H1 (cell line): Measurements from ENCODE around the gene NKPD1. TPM values are rescaled to one million over a fixed set of nuclear protein-coding genes. Genes with fewer than 3 reads are reported as not detected.

Experiments used
- CTCF ChIA-PET: fragments of 300-600 bp; sonication (Branson Sonifier 250); formaldehyde crosslinking; loops from one replicate; lab custom pipeline; 2021; ENCODE audit not compliant: partially characterized antibody; lab: Charles Lee
- POLR2A ChIA-PET: fragments of 300-600 bp; sonication (Branson Sonifier 250); formaldehyde crosslinking; loops from one replicate; lab custom pipeline; 2021; ENCODE audit warnings: inconsistent platforms; ENCODE audit not compliant: partially characterized antibody; lab: Charles Lee
- DNase-seq, 2 experiments: peaks; one replicate each; pipeline versions ENCODE4 v3.0.0 to v3.0.0-alpha.2; 2010 to 2022; ENCODE audit warnings: low spot score in 2 of 2, low read depth in 1 of 2, mixed read lengths in 1 of 2
- FAIRE-seq: peaks from 2 replicates; lab custom pipeline; 2011; peaks lifted over from hg19 to GRCh38; lab: Jason Lieb, UNC
- H2AFZ ChIP-seq: 2 replicates; pipeline ENCODE4 v1.8.1; 2012; ENCODE audit warnings: low read length, inconsistent platforms
- H2AK5ac ChIP-seq: 2 replicates; pipeline ENCODE4 v1.6.1; 2013; ENCODE audit warnings: low read depth, low read length
- H2BK120ac ChIP-seq: replicated peaks from 2 replicates; pipeline ENCODE3; 2013; ENCODE audit warnings: low read depth, low read length, inconsistent platforms
- H2BK12ac ChIP-seq: 2 replicates; pipeline ENCODE4 v1.6.1; 2013; ENCODE audit warnings: low read depth, low read length
- H2BK15ac ChIP-seq: 2 replicates; pipeline ENCODE4 v1.6.1; 2013; ENCODE audit warnings: low read length
- H2BK20ac ChIP-seq: 2 replicates; pipeline ENCODE4 v1.6.1; 2013; ENCODE audit warnings: low read length
- H2BK5ac ChIP-seq: 2 replicates; pipeline ENCODE4 v1.6.1; 2013; ENCODE audit warnings: low read depth, low read length
- H3K14ac ChIP-seq: 2 replicates; pipeline ENCODE4 v1.6.1; 2013; ENCODE audit warnings: inconsistent platforms; ENCODE audit not compliant: insufficient read length
- H3K18ac ChIP-seq: 2 replicates; pipeline ENCODE4 v1.6.1; 2013; ENCODE audit warnings: low read length; ENCODE audit errors: extremely low read depth
- H3K23ac ChIP-seq: 2 replicates; pipeline ENCODE4 v1.6.1; 2013; ENCODE audit warnings: inconsistent platforms; ENCODE audit not compliant: insufficient read length
- H3K23me2 ChIP-seq: 2 replicates; pipeline ENCODE4 v1.6.1; 2013; ENCODE audit warnings: low read depth, low read length
- H3K27ac ChIP-seq: 2 replicates; pipeline ENCODE4 v1.6.1; 2011; ENCODE audit warnings: low read depth, low read length, inconsistent platforms
- H3K27me3 ChIP-seq, 4 experiments: replicated peaks in 1 of 4; 1 replicate in 1 of 4; 2 replicates in 3 of 4; pipeline versions ENCODE4 v1.6.1 to v1.8.1; 2011 to 2013; ENCODE audit warnings: low read length in 3 of 4, mild to moderate bottlenecking in 3 of 4, inconsistent platforms in 2 of 4, mixed read lengths in 2 of 4, moderate library complexity in 1 of 4; ENCODE audit not compliant: control insufficient read depth in 3 of 4, insufficient read depth in 3 of 4; ENCODE audit errors: extremely low read depth in 1 of 4
- H3K36me3 ChIP-seq, 4 experiments: 2 replicates each; pipeline versions ENCODE4 v1.6.1 to v1.8.1; 2011 to 2013; ENCODE audit warnings: mild to moderate bottlenecking in 4 of 4, low read length in 3 of 4, moderate library complexity in 2 of 4, control low read depth in 1 of 4, inconsistent platforms in 1 of 4; ENCODE audit not compliant: insufficient read depth in 4 of 4, control insufficient read depth in 2 of 4
- H3K4ac ChIP-seq: replicated peaks from 2 replicates; pipeline ENCODE3; 2013; ENCODE audit warnings: low read length, low read depth, mixed read lengths, inconsistent platforms; ENCODE audit not compliant: insufficient read length
- H3K4me1 ChIP-seq, 4 experiments: replicated peaks in 1 of 4; 1 replicate in 1 of 4; 2 replicates in 3 of 4; pipeline versions ENCODE4 v1.6.1 to v1.8.1; 2011 to 2013; ENCODE audit warnings: low read length in 3 of 4, inconsistent platforms in 2 of 4, mixed read lengths in 1 of 4; ENCODE audit not compliant: insufficient read depth in 4 of 4, control insufficient read depth in 3 of 4
- H3K4me2 ChIP-seq, 2 experiments: 2 replicates each; pipeline versions ENCODE4 v1.6.1 to v1.8.1; 2011 to 2013; ENCODE audit warnings: low read depth in 2 of 2, low read length in 2 of 2, control low read depth in 1 of 2, inconsistent platforms in 1 of 2, mild to moderate bottlenecking in 1 of 2; ENCODE audit not compliant: insufficient read depth in 1 of 2
- H3K4me3 ChIP-seq, 4 experiments: fragments of 200-600, 300-600 bp in 1 of 4; sonication (generic), shearing (Covaris generic), sonication (Bioruptor Twin) in 1 of 4; 2 replicates each; pipeline versions ENCODE4 v1.5.1 to v1.8.1; 2011 to 2016; ENCODE audit warnings: low read length in 4 of 4, low read depth in 3 of 4, control low read depth in 2 of 4, inconsistent platforms in 2 of 4, mild to moderate bottlenecking in 2 of 4, mixed read lengths in 1 of 4, moderate library complexity in 1 of 4; ENCODE audit not compliant: insufficient read depth in 2 of 4; ENCODE audit errors: extremely low read depth in 1 of 4
- H3K56ac ChIP-seq: replicated peaks from 2 replicates; pipeline ENCODE3; 2013; ENCODE audit warnings: low read depth, mild to moderate bottlenecking, mixed read lengths, low read length, inconsistent platforms; ENCODE audit not compliant: insufficient read length
- H3K79me1 ChIP-seq: 2 replicates; pipeline ENCODE4 v1.6.1; 2013; ENCODE audit warnings: low read depth, low read length, control low read depth
- H3K79me2 ChIP-seq, 2 experiments: 2 replicates each; pipeline versions ENCODE4 v1.6.1 to v1.8.1; 2012 to 2013; ENCODE audit warnings: low read length in 2 of 2, mild to moderate bottlenecking in 2 of 2, inconsistent platforms in 1 of 2; ENCODE audit not compliant: insufficient read depth in 2 of 2, control insufficient read depth in 1 of 2
- H3K9ac ChIP-seq, 4 experiments: replicated peaks in 1 of 4; 1 replicate in 1 of 4; 2 replicates in 3 of 4; pipeline versions ENCODE4 v1.6.1 to v1.8.1; 2011 to 2013; ENCODE audit warnings: low read depth in 3 of 4, low read length in 3 of 4, control low read depth in 2 of 4, mild to moderate bottlenecking in 2 of 4, moderate library complexity in 2 of 4, inconsistent platforms in 1 of 4; ENCODE audit errors: extremely low read depth in 1 of 4
- H3K9me3 ChIP-seq, 2 experiments: 2 replicates each; pipeline versions ENCODE4 v1.6.1 to v1.8.1; 2012 to 2013; ENCODE audit warnings: mild to moderate bottlenecking in 2 of 2, moderate library complexity in 2 of 2, control low read depth in 1 of 2, inconsistent platforms in 1 of 2, low read depth in 1 of 2, low read length in 1 of 2, mixed read lengths in 1 of 2; ENCODE audit not compliant: insufficient read depth in 2 of 2
- H4K20me1 ChIP-seq, 2 experiments: replicated peaks in 1 of 2; 2 replicates each; pipeline versions ENCODE3 to v1.8.1; 2011 to 2013; ENCODE audit warnings: inconsistent platforms in 2 of 2, low read length in 2 of 2, mild to moderate bottlenecking in 1 of 2; ENCODE audit not compliant: insufficient read depth in 2 of 2, control insufficient read depth in 1 of 2
- H4K5ac ChIP-seq: 2 replicates; pipeline ENCODE4 v1.6.1; 2013; ENCODE audit warnings: low read length, low read depth, mixed read lengths, inconsistent platforms; ENCODE audit not compliant: insufficient read length
- H4K8ac ChIP-seq: 2 replicates; pipeline ENCODE4 v1.8.0; 2013; ENCODE audit warnings: mild to moderate bottlenecking, moderate library complexity, low read length, inconsistent platforms; ENCODE audit not compliant: insufficient read depth; ENCODE audit errors: extremely low read depth
- H4K91ac ChIP-seq: replicated peaks from 2 replicates; pipeline ENCODE3; 2013; ENCODE audit warnings: low read length, mixed read lengths, inconsistent platforms; ENCODE audit not compliant: insufficient read length
- BRCA1 ChIP-seq: IDR thresholded peaks from 2 replicates; pipeline ENCODE4 v1.6.1; 2012; ENCODE audit warnings: low read depth, low read length, improper control_type of control experiment
- PHF8 ChIP-seq: fragments of 200-600 bp; sonication (generic); conservative IDR thresholded peaks from 2 replicates; pipeline ENCODE4 v1.7.1; 2012; ENCODE audit warnings: low read depth, mild to moderate bottlenecking, inconsistent platforms, low read length, moderate library complexity
- RAD21 ChIP-seq, 2 experiments: IDR thresholded peaks in 1 of 2; conservative IDR thresholded peaks in 1 of 2; 2 replicates each; pipeline ENCODE4 v1.6.1; 2011; ENCODE audit warnings: low read depth in 2 of 2, low read length in 2 of 2, improper control_type of control experiment in 1 of 2, inconsistent platforms in 1 of 2, mild to moderate bottlenecking in 1 of 2, moderate library complexity in 1 of 2
- SP2 ChIP-seq: IDR thresholded peaks from 2 replicates; pipeline ENCODE4 v1.6.1; 2012; ENCODE audit warnings: mild to moderate bottlenecking, low read length, inconsistent platforms
- TBP ChIP-seq: IDR thresholded peaks from 2 replicates; pipeline ENCODE4 v1.6.1; 2011; ENCODE audit warnings: low read depth, low read length, improper control_type of control experiment
- WGBS, 2 experiments: shearing (Covaris generic) in 1 of 2; methylation state at CpG; one replicate each; pipeline versions ENCODE4 v1.1.6 to v1.1.7; 2013 to 2015; ENCODE audit warnings: low lambda C conversion rate in 2 of 2, mixed read lengths in 2 of 2, inconsistent platforms in 1 of 2, low coverage in 1 of 2, missing lambda C conversion rate in 1 of 2; ENCODE audit not compliant: insufficient replicate concordance in 2 of 2, insufficient coverage in 1 of 2, insufficient read length in 1 of 2; ENCODE audit errors: extremely low coverage in 1 of 2, missing lambda C conversion rate in 1 of 2; 5-methylcytosine and 5-hydroxymethylcytosine counted together
- polyA plus RNA-seq, 7 experiments: library from polyadenylated mRNA; depleted of rRNA in 3 of 7; stranded (reverse) in 5 of 7; unstranded in 2 of 7; fragments of >200 nt in 5 of 7; fragments of 200-250 nt in 2 of 7; gene quantifications; 1 replicate in 5 of 7; 2 replicates in 1 of 7; 4 replicates in 1 of 7; pipeline versions ENCODE4 v1.2.1 to v1.2.3, GENCODE V29; 2011 to 2013; ENCODE audit warnings: missing spikeins in 2 of 7, mixed read lengths in 2 of 7
- total RNA-seq: library from RNA; stranded (reverse); fragmentation: NEBNext Ultra II Directional; extraction: Animal tissue kit (Norgen Biotek cat#: 25700); gene quantifications from 2 replicates; pipeline ENCODE4 v1.2.1, GENCODE V29; 2021
- TF ChIP-seq, protein P1 (sequence below), 3 experiments: IDR thresholded peaks; 1 replicate in 2 of 3; 2 replicates in 1 of 3; pipeline versions ENCODE4 v1.5.1 to v1.6.1; 2011; ENCODE audit warnings: low read length in 3 of 3, mild to moderate bottlenecking in 3 of 3, inconsistent platforms in 2 of 3, low read depth in 1 of 3, moderate library complexity in 1 of 3; ENCODE audit not compliant: insufficient read depth in 1 of 3; ENCODE audit errors: control extremely low read depth in 1 of 3
- TF ChIP-seq, protein P2 (sequence below): IDR thresholded peaks from 2 replicates; pipeline ENCODE4 v1.6.1; 2011; ENCODE audit warnings: low read length, improper control_type of control experiment
- TF ChIP-seq, protein P3 (sequence below): IDR thresholded peaks from 2 replicates; pipeline ENCODE4 v1.6.1; 2012; ENCODE audit warnings: inconsistent platforms

The NKPD1 gene
- total and polyA plus RNA-seq, 2 of the 8 experiments (the other 6 are each of a cell fraction or from before 2014, with no cell fraction given) = 0.30 to 0.39 TPM

DNA sequence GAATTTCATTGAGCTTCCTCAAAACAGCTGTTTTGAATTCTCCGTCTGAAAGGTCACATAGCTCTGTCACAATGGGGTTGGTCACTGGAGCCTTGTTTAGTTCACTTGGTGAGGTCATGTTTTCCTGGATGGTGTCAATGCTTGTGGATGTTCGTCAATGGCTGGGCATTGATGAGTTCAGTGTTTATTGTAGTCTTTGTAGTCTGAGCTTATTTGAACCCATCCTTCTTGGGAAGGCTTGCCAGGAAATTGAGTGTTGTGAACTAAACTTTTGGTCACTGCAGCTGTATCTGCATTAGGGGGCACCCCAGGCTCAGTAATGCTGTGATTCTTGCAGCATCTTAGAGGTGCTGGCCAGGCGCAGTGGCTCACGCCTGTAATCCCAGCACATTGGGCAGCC lies 39.8 kb upstream of the NKPD1 start:
- Histone ChIP-seq H3K4me2 (no peak overlapping the region), H2BK20ac (no peak overlapping the region), H2AFZ (no peak overlapping the region), H4K91ac (no peak overlapping the region), H4K20me1 (no peaks in the 10 kb centered on the region), H3K4me1 (no peaks in the 10 kb centered on the region), H3K79me1 (no peaks in the 10 kb centered on the region), H3K79me2 (no peaks in the 10 kb centered on the region), H3K23ac (no peak overlapping the region), H3K4me3 (no peak overlapping the region), H2BK15ac (no peak overlapping the region), H3K27me3 (no peaks in the 10 kb centered on the region), H2AK5ac (no peak overlapping the region), H3K27ac (no peak overlapping the region), H2BK120ac (no peak overlapping the region), H3K56ac (no peak overlapping the region), H3K9me3 (no peaks in the 10 kb centered on the region), H3K36me3 (no peaks in the 10 kb centered on the region), H3K23me2 (no peaks in the 10 kb centered on the region), H2BK12ac (no peak overlapping the region), H3K4ac (no peak overlapping the region), H3K9ac (no peak overlapping the region), H4K8ac (no peak overlapping the region), H2BK5ac (no peak overlapping the region), H3K14ac (no peak overlapping the region), H4K5ac (no peak overlapping the region), H3K18ac (no peak overlapping the region)
- POLR2A ChIA-PET = interaction anchor here (0.7 kb wide), 1 partner anchor 11 kb away, joined by 4 read pairs; no protein-coding TSS in a partner anchor
- DNase-seq = peak in 1 of 2 experiments; percentile 69
- TF ChIP-seq, protein P1, sequence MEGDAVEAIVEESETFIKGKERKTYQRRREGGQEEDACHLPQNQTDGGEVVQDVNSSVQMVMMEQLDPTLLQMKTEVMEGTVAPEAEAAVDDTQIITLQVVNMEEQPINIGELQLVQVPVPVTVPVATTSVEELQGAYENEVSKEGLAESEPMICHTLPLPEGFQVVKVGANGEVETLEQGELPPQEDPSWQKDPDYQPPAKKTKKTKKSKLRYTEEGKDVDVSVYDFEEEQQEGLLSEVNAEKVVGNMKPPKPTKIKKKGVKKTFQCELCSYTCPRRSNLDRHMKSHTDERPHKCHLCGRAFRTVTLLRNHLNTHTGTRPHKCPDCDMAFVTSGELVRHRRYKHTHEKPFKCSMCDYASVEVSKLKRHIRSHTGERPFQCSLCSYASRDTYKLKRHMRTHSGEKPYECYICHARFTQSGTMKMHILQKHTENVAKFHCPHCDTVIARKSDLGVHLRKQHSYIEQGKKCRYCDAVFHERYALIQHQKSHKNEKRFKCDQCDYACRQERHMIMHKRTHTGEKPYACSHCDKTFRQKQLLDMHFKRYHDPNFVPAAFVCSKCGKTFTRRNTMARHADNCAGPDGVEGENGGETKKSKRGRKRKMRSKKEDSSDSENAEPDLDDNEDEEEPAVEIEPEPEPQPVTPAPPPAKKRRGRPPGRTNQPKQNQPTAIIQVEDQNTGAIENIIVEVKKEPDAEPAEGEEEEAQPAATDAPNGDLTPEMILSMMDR (IDR thresholded peaks at IDR 0.05; ENCODE audit: control extremely low read depth in 1 of 3, insufficient read depth in 1 of 3, low read depth in 1 of 3, low read length in 3 of 3) = peak; percentile 28 to 77 (median 76)
- TF ChIP-seq BRCA1 (no peak), TBP (peak; percentile 53; the same call in 1 of the 2 replicates), SP2 (no peak), RAD21 (IDR thresholded peaks at IDR 0.05 in 1 of 2, conservative IDR thresholded peaks at IDR 0.05 in 1 of 2; ENCODE audit: low read depth in 2 of 2, low read length in 2 of 2) (peak; percentile 92 to 94), PHF8 (no peak)
- TF ChIP-seq, protein P2, sequence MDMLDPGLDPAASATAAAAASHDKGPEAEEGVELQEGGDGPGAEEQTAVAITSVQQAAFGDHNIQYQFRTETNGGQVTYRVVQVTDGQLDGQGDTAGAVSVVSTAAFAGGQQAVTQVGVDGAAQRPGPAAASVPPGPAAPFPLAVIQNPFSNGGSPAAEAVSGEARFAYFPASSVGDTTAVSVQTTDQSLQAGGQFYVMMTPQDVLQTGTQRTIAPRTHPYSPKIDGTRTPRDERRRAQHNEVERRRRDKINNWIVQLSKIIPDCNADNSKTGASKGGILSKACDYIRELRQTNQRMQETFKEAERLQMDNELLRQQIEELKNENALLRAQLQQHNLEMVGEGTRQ = no peak
- TF ChIP-seq, protein P3, sequence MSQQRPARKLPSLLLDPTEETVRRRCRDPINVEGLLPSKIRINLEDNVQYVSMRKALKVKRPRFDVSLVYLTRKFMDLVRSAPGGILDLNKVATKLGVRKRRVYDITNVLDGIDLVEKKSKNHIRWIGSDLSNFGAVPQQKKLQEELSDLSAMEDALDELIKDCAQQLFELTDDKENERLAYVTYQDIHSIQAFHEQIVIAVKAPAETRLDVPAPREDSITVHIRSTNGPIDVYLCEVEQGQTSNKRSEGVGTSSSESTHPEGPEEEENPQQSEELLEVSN = no peak
- CTCF ChIA-PET = interaction anchor here (0.6 to 8.3 kb wide), 41 partner anchors 9 to 1337 kb away, joined by 3 to 106 read pairs (median 4); partner anchors contain the start of genes CKM and EXOC3L2
- FAIRE-seq = no peak
- WGBS, 2 experiments = 74% methylated on average over 4 of the region's 4 CpGs; no CpG with 5 or more reads in 1 of the 2 experiments
